ENCODE results near the gene KCNH2. TPM values are rescaled to one million over a fixed set of nuclear protein-coding genes. Genes with fewer than 3 reads are reported as not detected.

The KCNH2 gene
- total and polyA plus RNA-seq, 8 donors = 1.4 to 27.9 (median 3.9) TPM

GRCh38 chr7:150992833-150993302 is 14.7 kb upstream of the KCNH2 start:
- intact Hi-C loops (cut with DNase I) = loop anchor here in 1 of 3 donors (10.0 kb wide), 1 partner anchor 98 kb away; no protein-coding TSS in a partner anchor
- Histone ChIP-seq H3K27ac (no peak overlapping the region), H3K36me3 (no peaks in the 10 kb centered on the region), H3K27me3 (no peaks in the 10 kb centered on the region), H3K4me3 (no peak overlapping the region), H3K9me3 (no peaks in the 10 kb centered on the region), H3K4me1 (no peaks in the 10 kb centered on the region)
- TF ChIP-seq, protein P1, sequence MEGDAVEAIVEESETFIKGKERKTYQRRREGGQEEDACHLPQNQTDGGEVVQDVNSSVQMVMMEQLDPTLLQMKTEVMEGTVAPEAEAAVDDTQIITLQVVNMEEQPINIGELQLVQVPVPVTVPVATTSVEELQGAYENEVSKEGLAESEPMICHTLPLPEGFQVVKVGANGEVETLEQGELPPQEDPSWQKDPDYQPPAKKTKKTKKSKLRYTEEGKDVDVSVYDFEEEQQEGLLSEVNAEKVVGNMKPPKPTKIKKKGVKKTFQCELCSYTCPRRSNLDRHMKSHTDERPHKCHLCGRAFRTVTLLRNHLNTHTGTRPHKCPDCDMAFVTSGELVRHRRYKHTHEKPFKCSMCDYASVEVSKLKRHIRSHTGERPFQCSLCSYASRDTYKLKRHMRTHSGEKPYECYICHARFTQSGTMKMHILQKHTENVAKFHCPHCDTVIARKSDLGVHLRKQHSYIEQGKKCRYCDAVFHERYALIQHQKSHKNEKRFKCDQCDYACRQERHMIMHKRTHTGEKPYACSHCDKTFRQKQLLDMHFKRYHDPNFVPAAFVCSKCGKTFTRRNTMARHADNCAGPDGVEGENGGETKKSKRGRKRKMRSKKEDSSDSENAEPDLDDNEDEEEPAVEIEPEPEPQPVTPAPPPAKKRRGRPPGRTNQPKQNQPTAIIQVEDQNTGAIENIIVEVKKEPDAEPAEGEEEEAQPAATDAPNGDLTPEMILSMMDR (IDR thresholded peaks at IDR 0.05) = no peak
- ATAC-seq = peak in 3 of 4 donors; percentile 31 to 71 (median 63)
- 46 to 53% methylated on average over 5 of the region's 5 CpGs for WGBS, 2 donors
- FAIRE-seq = no peak
- DNase-seq = peak in 1 of 6 donors; percentile 36

- no peak for ATAC-seq
- H3K9me3 ChIP-seq = no peaks in the 10 kb centered on the region
- no peak overlapping the region for H3K27ac ChIP-seq
- no peaks in the 10 kb centered on the region for H3K27me3 ChIP-seq
- intact Hi-C loops (cut with DNase I) = loop anchor here in 1 of 3 donors (10.0 kb wide), 1 partner anchor 97 kb away; no protein-coding TSS in a partner anchor
- DNase-seq = peak in 1 of 6 donors; percentile 11
- no peak overlapping the region for H3K4me3 ChIP-seq
- TF ChIP-seq, protein P1 (IDR thresholded peaks at IDR 0.05) = no peak
- H3K36me3 ChIP-seq = no peaks in the 10 kb centered on the region
- H3K4me1 ChIP-seq = no peaks in the 10 kb centered on the region
- FAIRE-seq = no peak
- WGBS, 2 donors = 69 to 85% methylated on average over 3 to 6 of the region's 6 CpGs
Observed at GRCh38 chr7:150992051-150992640, 14.0 kb upstream of the KCNH2 start.

DNA sequence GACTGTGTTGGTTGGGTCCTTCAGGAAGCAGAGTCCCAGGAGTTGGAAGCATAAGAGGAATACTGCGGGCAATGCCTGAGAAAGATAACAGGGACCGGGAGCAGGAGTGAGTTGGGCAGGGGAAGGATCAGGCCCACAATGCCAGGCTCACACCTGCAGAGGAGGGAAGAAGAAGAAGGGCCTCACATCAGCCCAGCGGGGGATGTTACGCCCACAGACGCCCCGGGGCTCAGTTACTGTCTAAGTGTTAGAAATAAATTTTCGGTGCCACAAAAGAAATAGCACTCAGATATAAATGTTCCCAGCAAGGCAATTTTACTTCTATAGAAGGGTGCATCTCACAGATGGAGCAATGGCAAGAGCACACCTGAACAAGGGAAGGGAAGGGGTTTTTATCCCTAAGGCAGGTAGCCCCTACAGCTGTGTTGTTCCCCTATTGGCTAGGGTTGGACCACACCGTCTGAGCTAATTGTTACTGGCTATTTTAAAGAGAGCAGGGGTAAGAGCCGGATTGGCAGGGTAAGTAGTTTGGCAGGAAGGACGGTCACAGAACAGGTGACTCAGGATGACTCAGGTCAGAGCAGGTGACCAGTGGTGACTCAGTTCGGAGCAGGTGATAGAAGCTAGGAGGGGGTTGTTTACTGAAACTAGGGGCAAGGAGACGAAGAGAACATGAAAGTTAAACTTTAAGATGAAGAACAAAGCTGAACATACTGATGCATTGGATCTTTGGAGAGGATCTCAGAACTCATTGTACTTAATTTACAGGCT is 12.5 kb upstream of the KCNH2 start, which contains the start of gene NOS3:
Gene NOS3, plus strand, starts transcription at position 602 of the 771 bp plus-strand sequence. CDS start 2,787 bp downstream, outside the sequence.
- Histone ChIP-seq H3K9me3 (no peaks in the 10 kb centered on the region), H3K4me1 (no peaks in the 10 kb centered on the region), H3K4me3 (no peak within 1 kb of the TSS), H3K27me3 (peaks cover 0 to 6% (median 0%) of the 10 kb centered on the region in 4 donors), H3K36me3 (no peaks in the 10 kb centered on the region), H3K27ac (no peak within 1 kb of the TSS)
- intact Hi-C loops (cut with DNase I) = loop anchor here in 1 of 3 donors (10.0 kb wide), 1 partner anchor 96 kb away; no protein-coding TSS in a partner anchor
- TF ChIP-seq, protein P1 (IDR thresholded peaks at IDR 0.05) = no peak
- peak in 2 of 6 donors; percentile 4 to 18 for DNase-seq
- ATAC-seq = no peak
- FAIRE-seq = no peak
- 74 to 75% methylated on average over 12 of the region's 12 CpGs for WGBS, 2 donors

GRCh38 chr7:150989456-150989855 is 11.3 kb upstream of the KCNH2 start:
- FAIRE-seq (no peak), ATAC-seq (no peak), DNase-seq (peak in 2 of 6 donors; percentile 6 to 37)
- TF ChIP-seq, protein P1 (IDR thresholded peaks at IDR 0.05) = no peak
- no peak overlapping the region for H3K27ac ChIP-seq
- H3K36me3 ChIP-seq = no peaks in the 10 kb centered on the region
- no peaks in the 10 kb centered on the region for H3K4me1 ChIP-seq
- H3K4me3 ChIP-seq = no peak overlapping the region
- WGBS, 2 donors = 47 to 49% methylated on average over 5 to 7 of the region's 7 CpGs
- peaks cover 0 to 12% (median 0%) of the 10 kb centered on the region in 4 donors for H3K27me3 ChIP-seq
- H3K9me3 ChIP-seq = no peaks in the 10 kb centered on the region
- intact Hi-C loops (cut with DNase I) = loop anchor here in 2 of 3 donors (5.0 kb wide), 1 partner anchor 92 kb away; no protein-coding TSS in a partner anchor

Data from pancreas (tissue), 10 donors.